SK-N-SH (cell line): ENCODE data around the gene BAIAP2L1. TPM values are rescaled to one million over a fixed set of nuclear protein-coding genes. Genes with fewer than 3 reads are reported as not detected.

ENCODE experiments used
- CTCF ChIA-PET: fragments of 300-600, 350-600 bp; formaldehyde crosslinking; extraction: SDS; loops from one replicate; lab custom pipeline; 2021; lab: Yijun Ruan, JAX
- POLR2A ChIA-PET: fragments of 350-600 bp; sonication (Branson Sonifier 250); formaldehyde crosslinking; extraction: SDS; loops from one replicate; lab custom pipeline; 2020; ENCODE audit warnings: antibody characterized with exemption, inconsistent platforms; lab: Yijun Ruan, JAX
- DNase-seq: peaks from one replicate; pipeline ENCODE4 v3.0.0; 2012
- H2AFZ ChIP-seq: fragments of 200-600 bp; sonication (generic); 2 replicates; pipeline ENCODE4 v1.8.1; 2016; ENCODE audit warnings: antibody characterized with exemption, mild to moderate bottlenecking, low read depth
- H3F3A ChIP-seq: fragments of 200-600 bp; sonication (generic); replicated peaks from 2 replicates; pipeline ENCODE3; 2016; ENCODE audit warnings: antibody characterized with exemption, mild to moderate bottlenecking; ENCODE audit not compliant: insufficient read depth
- H3K27ac ChIP-seq, 2 experiments: fragments of 200-500 bp in 1 of 2; fragments of 200-600 bp in 1 of 2; sonication (Bioruptor generic) in 1 of 2; sonication (generic), shearing (Covaris generic) in 1 of 2; 2 replicates each; pipeline versions ENCODE4 v1.5.1 to v1.6.1; 2014 to 2016; ENCODE audit warnings: low read depth in 2 of 2, inconsistent platforms in 1 of 2, low read length in 1 of 2, mild to moderate bottlenecking in 1 of 2, mixed read lengths in 1 of 2
- H3K27me3 ChIP-seq: fragments of 200-600 bp; sonication (generic), shearing (Covaris generic); 2 replicates; pipeline ENCODE4 v1.6.1; 2016; ENCODE audit warnings: mixed run types; ENCODE audit not compliant: insufficient read depth
- H3K36me3 ChIP-seq, 2 experiments: fragments of 200-500 bp in 1 of 2; fragments of 200-600 bp in 1 of 2; sonication (Bioruptor generic) in 1 of 2; sonication (generic) in 1 of 2; replicated peaks in 1 of 2; 2 replicates each; pipeline versions ENCODE3 to v1.5.1; 2014 to 2016; ENCODE audit warnings: low read length in 1 of 2, mild to moderate bottlenecking in 1 of 2; ENCODE audit not compliant: insufficient read depth in 2 of 2, control insufficient read depth in 1 of 2
- H3K4me1 ChIP-seq, 2 experiments: fragments of 200-500 bp in 1 of 2; fragments of 200-600 bp in 1 of 2; sonication (Bioruptor generic) in 1 of 2; sonication (generic), shearing (Covaris generic) in 1 of 2; 2 replicates each; pipeline versions ENCODE4 v1.5.1 to v1.6.1; 2014 to 2016; ENCODE audit warnings: low read depth in 1 of 2, low read length in 1 of 2, mixed run types in 1 of 2; ENCODE audit not compliant: insufficient read depth in 2 of 2, control insufficient read depth in 1 of 2
- H3K4me2 ChIP-seq: fragments of 200-600 bp; sonication (generic), shearing (Covaris generic); 2 replicates; pipeline ENCODE4 v1.6.1; 2017; ENCODE audit warnings: mixed run types
- H3K4me3 ChIP-seq, 2 experiments: fragments of 200-500 bp in 1 of 2; fragments of 200-600 bp in 1 of 2; sonication (Bioruptor generic) in 1 of 2; sonication (generic), shearing (Covaris generic) in 1 of 2; 2 replicates each; pipeline versions ENCODE4 v1.5.1 to v1.8.1; 2014 to 2016; ENCODE audit warnings: low read depth in 2 of 2, inconsistent platforms in 1 of 2, low read length in 1 of 2, mild to moderate bottlenecking in 1 of 2, mixed read lengths in 1 of 2, moderate library complexity in 1 of 2
- H3K79me2 ChIP-seq: fragments of 200-600 bp; sonication (generic); 2 replicates; pipeline ENCODE4 v1.8.1; 2017; ENCODE audit warnings: mild to moderate bottlenecking; ENCODE audit not compliant: insufficient read depth
- H3K9ac ChIP-seq: fragments of 200-600 bp; sonication (generic); 2 replicates; pipeline ENCODE4 v1.6.1; 2017; ENCODE audit warnings: mixed run types
- H3K9me2 ChIP-seq: fragments of 200-600 bp; sonication (generic); 2 replicates; pipeline ENCODE4 v1.6.1; 2017; ENCODE audit warnings: mixed run types
- H3K9me3 ChIP-seq: fragments of 200-600 bp; sonication (generic); 2 replicates; pipeline ENCODE4 v1.6.1; 2017; ENCODE audit warnings: mixed run types, mild to moderate bottlenecking, moderate library complexity
- H4K20me1 ChIP-seq: fragments of 200-600 bp; sonication (generic); 2 replicates; pipeline ENCODE4 v1.6.1; 2017; ENCODE audit warnings: mild to moderate bottlenecking, mixed run types; ENCODE audit not compliant: insufficient read depth
- CHD2 ChIP-seq: fragments of 150-350 bp; IDR thresholded peaks from 2 replicates; pipeline ENCODE4 v1.6.1; 2018; ENCODE audit warnings: low read length; ENCODE audit not compliant: partially characterized antibody
- ELF1 ChIP-seq: IDR thresholded peaks from 2 replicates; pipeline ENCODE4 v1.4.0; 2012
- FOXM1 ChIP-seq: IDR thresholded peaks from 2 replicates; pipeline ENCODE4 v1.4.0; 2012; ENCODE audit warnings: low read depth, mild to moderate bottlenecking
- JUND ChIP-seq: IDR thresholded peaks from 2 replicates; pipeline ENCODE4 v1.4.0; 2012
- MEF2A ChIP-seq: IDR thresholded peaks from 2 replicates; pipeline ENCODE4 v1.4.0; 2012; ENCODE audit warnings: low read depth, borderline replicate concordance
- POLR2AphosphoS5 ChIP-seq: IDR thresholded peaks from 2 replicates; pipeline ENCODE4 v1.6.1; 2012; ENCODE audit warnings: low read depth, low read length
- RAD21 ChIP-seq: IDR thresholded peaks from 2 replicates; pipeline ENCODE4 v1.6.1; 2012; ENCODE audit warnings: mild to moderate bottlenecking, low read length
- REST ChIP-seq: IDR thresholded peaks from 2 replicates; pipeline ENCODE4 v1.6.1; 2012; ENCODE audit warnings: mild to moderate bottlenecking, low read depth, low read length, moderate library complexity
- TAF1 ChIP-seq: IDR thresholded peaks from 2 replicates; pipeline ENCODE4 v1.6.1; 2012; ENCODE audit warnings: low read depth, mild to moderate bottlenecking, low read length, moderate library complexity, borderline replicate concordance
- TEAD4 ChIP-seq: IDR thresholded peaks from 2 replicates; pipeline ENCODE4 v1.4.0; 2012; ENCODE audit warnings: mild to moderate bottlenecking, borderline replicate concordance; ENCODE audit not compliant: insufficient read depth
- USF2 ChIP-seq: fragments of 150-350 bp; IDR thresholded peaks from 2 replicates; pipeline ENCODE4 v1.6.1; 2017; ENCODE audit warnings: antibody characterized with exemption, low read length, low read depth, borderline replicate concordance
- WGBS: methylation state at CpG from one replicate; pipeline ENCODE4 v1.1.6; 2017; ENCODE audit warnings: low lambda C conversion rate; 5-methylcytosine and 5-hydroxymethylcytosine counted together
- polyA plus RNA-seq, 3 experiments: library from polyadenylated mRNA; depleted of rRNA; stranded (reverse); fragments of >200 nt; gene quantifications; 2 replicates each; pipeline ENCODE4 v1.2.3, GENCODE V29; 2012
- TF ChIP-seq, protein P1 (sequence below): IDR thresholded peaks from 2 replicates; pipeline ENCODE4 v1.4.0; 2012; ENCODE audit warnings: low read depth, borderline replicate concordance
- TF ChIP-seq, protein P2 (sequence below): IDR thresholded peaks from 2 replicates; pipeline ENCODE4; 2012
- TF ChIP-seq, protein P3 (sequence below): fragments of 150-350 bp; IDR thresholded peaks from 2 replicates; pipeline ENCODE4 v1.6.1; 2016; ENCODE audit warnings: mild to moderate bottlenecking, low read depth, low read length

The BAIAP2L1 gene
- polyA plus RNA-seq, 1 of the 3 experiments (the other 2 are of a cell fraction), result 8.8 TPM

- DNase-seq, result no peak
- Histone ChIP-seq H3K4me3 (no peak overlapping the region), H3K4me1 (peaks cover 0 to 7% of the 10 kb centered on the region in 2 experiments; a peak in 1 of 4 replicates), H3K27ac (no peak overlapping the region), H3K27me3 (no peaks in the 10 kb centered on the region), H4K20me1 (no peaks in the 10 kb centered on the region), H3F3A (no peaks in the 10 kb centered on the region), H3K36me3 (peaks cover 0 to 3% of the 10 kb centered on the region in 2 experiments), H3K9me3 (no peaks in the 10 kb centered on the region), H3K9ac (no peak overlapping the region), H2AFZ (no peak overlapping the region), H3K4me2 (no peak overlapping the region), H3K79me2 (no peaks in the 10 kb centered on the region), H3K9me2 (no peaks in the 10 kb centered on the region)
- ChIA-PET POLR2A (interaction anchor here (0.6 kb wide), 2 partner anchors 13 to 123 kb away, joined by 3 read pairs; no protein-coding TSS in a partner anchor), CTCF (interaction anchor here (3.1 to 11.1 kb wide), 2 partner anchors 100 to 119 kb away, joined by 17 to 108 read pairs; partner anchors contain the start of gene BAIAP2L1)
- 92% methylated on average over 19 of the region's 22 CpGs for WGBS
- TF ChIP-seq JUND (no peak), MEF2A (no peak), FOXM1 (no peak), REST (no peak), TEAD4 (no peak), ELF1 (no peak), RAD21 (no peak), CHD2 (no peak), TAF1 (no peak), USF2 (no peak), POLR2AphosphoS5 (no peak)
- TF ChIP-seq, protein P1, sequence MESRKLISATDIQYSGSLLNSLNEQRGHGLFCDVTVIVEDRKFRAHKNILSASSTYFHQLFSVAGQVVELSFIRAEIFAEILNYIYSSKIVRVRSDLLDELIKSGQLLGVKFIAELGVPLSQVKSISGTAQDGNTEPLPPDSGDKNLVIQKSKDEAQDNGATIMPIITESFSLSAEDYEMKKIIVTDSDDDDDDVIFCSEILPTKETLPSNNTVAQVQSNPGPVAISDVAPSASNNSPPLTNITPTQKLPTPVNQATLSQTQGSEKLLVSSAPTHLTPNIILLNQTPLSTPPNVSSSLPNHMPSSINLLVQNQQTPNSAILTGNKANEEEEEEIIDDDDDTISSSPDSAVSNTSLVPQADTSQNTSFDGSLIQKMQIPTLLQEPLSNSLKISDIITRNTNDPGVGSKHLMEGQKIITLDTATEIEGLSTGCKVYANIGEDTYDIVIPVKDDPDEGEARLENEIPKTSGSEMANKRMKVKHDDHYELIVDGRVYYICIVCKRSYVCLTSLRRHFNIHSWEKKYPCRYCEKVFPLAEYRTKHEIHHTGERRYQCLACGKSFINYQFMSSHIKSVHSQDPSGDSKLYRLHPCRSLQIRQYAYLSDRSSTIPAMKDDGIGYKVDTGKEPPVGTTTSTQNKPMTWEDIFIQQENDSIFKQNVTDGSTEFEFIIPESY, result no peak
- TF ChIP-seq, protein P2, sequence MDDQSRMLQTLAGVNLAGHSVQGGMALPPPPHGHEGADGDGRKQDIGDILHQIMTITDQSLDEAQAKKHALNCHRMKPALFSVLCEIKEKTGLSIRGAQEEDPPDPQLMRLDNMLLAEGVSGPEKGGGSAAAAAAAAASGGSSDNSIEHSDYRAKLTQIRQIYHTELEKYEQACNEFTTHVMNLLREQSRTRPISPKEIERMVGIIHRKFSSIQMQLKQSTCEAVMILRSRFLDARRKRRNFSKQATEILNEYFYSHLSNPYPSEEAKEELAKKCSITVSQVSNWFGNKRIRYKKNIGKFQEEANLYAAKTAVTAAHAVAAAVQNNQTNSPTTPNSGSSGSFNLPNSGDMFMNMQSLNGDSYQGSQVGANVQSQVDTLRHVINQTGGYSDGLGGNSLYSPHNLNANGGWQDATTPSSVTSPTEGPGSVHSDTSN, result no peak
- TF ChIP-seq, protein P3, sequence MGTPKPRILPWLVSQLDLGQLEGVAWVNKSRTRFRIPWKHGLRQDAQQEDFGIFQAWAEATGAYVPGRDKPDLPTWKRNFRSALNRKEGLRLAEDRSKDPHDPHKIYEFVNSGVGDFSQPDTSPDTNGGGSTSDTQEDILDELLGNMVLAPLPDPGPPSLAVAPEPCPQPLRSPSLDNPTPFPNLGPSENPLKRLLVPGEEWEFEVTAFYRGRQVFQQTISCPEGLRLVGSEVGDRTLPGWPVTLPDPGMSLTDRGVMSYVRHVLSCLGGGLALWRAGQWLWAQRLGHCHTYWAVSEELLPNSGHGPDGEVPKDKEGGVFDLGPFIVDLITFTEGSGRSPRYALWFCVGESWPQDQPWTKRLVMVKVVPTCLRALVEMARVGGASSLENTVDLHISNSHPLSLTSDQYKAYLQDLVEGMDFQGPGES, result no peak
These were observed 99.0 kb downstream of the BAIAP2L1 start for GRCh38 chr7:98301693-98302470.
